Colonic mucosa (tissue), 4 donors: Measurements from ENCODE around the gene DNM3. TPM values are rescaled to one million over a fixed set of nuclear protein-coding genes. Genes with fewer than 3 reads are reported as not detected.

ENCODE experiments used
- DNase-seq: peaks from one replicate; pipeline ENCODE4 v3.0.0-alpha.2; 2020
- H3K27ac ChIP-seq: fragments of 200-600 bp; one replicate; pipeline ENCODE4 v1.8.0; 2021
- H3K27me3 ChIP-seq: fragments of 200-600 bp; one replicate; pipeline ENCODE4 v1.8.0; 2021
- H3K36me3 ChIP-seq: fragments of 200-600 bp; one replicate; pipeline ENCODE4 v1.8.0; 2021
- H3K4me1 ChIP-seq: fragments of 200-600 bp; one replicate; pipeline ENCODE4 v1.8.0; 2021; ENCODE audit warnings: mild to moderate bottlenecking
- H3K4me3 ChIP-seq: fragments of 200-600 bp; one replicate; pipeline ENCODE4 v1.8.0; 2021
- H3K9ac ChIP-seq, 2 donors: one replicate each; pipeline ENCODE4 v1.7.0; 2013; ENCODE audit warnings: control low read depth in 2 of 2, low read depth in 2 of 2, low read length in 2 of 2
- H3K9me3 ChIP-seq: fragments of 200-600 bp; one replicate; pipeline ENCODE4 v1.8.0; 2021
- CTCF ChIP-seq: fragments of 200-600 bp; IDR thresholded peaks from one replicate; pipeline ENCODE4 v1.8.0; 2022; ENCODE audit warnings: antibody characterized with exemption, mild to moderate bottlenecking
- intact Hi-C: fragments of 100-400 bp; cut with DNase I; formaldehyde crosslinking; loops from one replicate; pipeline ENCODE4 v1.14.1; 2022
- total RNA-seq, 2 donors: library from RNA; stranded (reverse); fragmentation: NEBNext Ultra II Directional in 1 of 2; extraction: Animal tissue kit (Norgen Biotek cat#: 25700) in 1 of 2; gene quantifications; one replicate each; pipeline ENCODE4 v1.2.1, GENCODE V29; 2021
- donor health status: healthy.
- donor health status: DM: no; HTN: no; CAD: no.
- donor health status: DM: no; HTN: no; CAD: no.

Gene DNM3
- total RNA-seq, 2 donors from 2014 or later: 1.7 to 2.6 TPM

DNA sequence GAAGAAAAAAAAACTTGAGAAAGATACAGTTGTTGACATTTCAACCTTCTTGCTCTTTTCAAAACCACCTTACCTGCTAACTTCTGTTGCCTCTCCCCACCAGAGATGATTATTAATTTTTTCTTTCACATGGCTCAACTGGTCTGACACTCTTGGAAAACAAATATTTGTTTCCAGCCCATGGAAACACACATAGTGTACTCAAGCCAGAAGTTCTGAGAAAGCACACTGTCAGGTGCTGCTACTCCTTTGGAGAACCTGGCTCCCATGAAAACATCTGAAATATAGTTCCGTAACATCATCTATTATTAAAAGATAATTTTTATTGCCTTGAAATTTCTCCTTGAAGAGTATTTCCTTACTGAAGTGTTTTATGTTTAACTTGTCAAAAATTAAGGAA lies 434.2 kb downstream of the DNM3 start:
- no peak for DNase-seq
- TF ChIP-seq CTCF: no peak
- no peaks in the 10 kb centered on the region for H3K36me3 ChIP-seq
- intact Hi-C loops: no loop called here
- no peak overlapping the region for H3K27ac ChIP-seq
- no peak overlapping the region for H3K9ac ChIP-seq
- H3K9me3 ChIP-seq: no peaks in the 10 kb centered on the region
- H3K4me1 ChIP-seq: no peaks in the 10 kb centered on the region
- no peak overlapping the region for H3K4me3 ChIP-seq
- H3K27me3 ChIP-seq: no peaks in the 10 kb centered on the region

DNA sequence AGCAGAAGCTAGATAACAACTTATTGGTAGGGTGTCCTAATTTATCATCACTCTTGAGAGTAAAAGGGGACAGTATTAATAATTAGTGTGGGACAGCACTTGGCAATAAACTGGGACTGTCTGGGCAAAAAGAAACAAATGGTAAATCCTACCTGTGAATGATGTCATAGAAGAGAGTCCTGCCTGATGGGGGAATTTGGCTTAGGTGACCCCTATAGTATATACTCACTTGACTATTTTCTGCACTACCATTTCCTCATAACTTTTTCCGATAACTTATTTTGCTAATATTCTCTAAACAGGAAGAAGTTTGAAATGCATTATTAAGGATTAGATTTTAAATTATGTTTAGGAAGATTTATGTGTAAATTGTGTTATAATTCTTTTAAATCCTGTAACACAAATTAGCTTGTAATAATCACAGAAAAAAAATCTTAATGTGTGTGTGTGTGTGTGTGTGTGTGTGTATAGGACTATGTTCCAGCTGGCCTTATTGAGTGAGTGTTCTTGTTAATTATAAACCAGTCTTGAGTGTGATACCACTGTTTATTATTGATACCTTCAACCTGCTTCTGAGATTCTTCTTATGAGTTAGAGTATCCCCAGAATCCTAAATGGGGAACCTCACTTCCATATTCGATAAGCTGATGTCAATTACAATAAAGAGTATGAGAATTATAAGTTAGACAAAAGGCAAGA lies 435.0 kb downstream of the DNM3 start:
- no peak overlapping the region for H3K27ac ChIP-seq
- intact Hi-C loops: no loop called here
- H3K27me3 ChIP-seq: no peaks in the 10 kb centered on the region
- no peaks in the 10 kb centered on the region for H3K9me3 ChIP-seq
- DNase-seq: no peak
- no peaks in the 10 kb centered on the region for H3K36me3 ChIP-seq
- H3K9ac ChIP-seq: no peak overlapping the region
- no peaks in the 10 kb centered on the region for H3K4me1 ChIP-seq
- no peak for TF ChIP-seq CTCF
- no peak overlapping the region for H3K4me3 ChIP-seq

- Histone ChIP-seq H3K36me3 (no peaks in the 10 kb centered on the region), H3K9ac (no peak overlapping the region), H3K27ac (no peak overlapping the region), H3K4me3 (no peak overlapping the region), H3K9me3 (no peaks in the 10 kb centered on the region), H3K27me3 (no peaks in the 10 kb centered on the region), H3K4me1 (no peaks in the 10 kb centered on the region)
- intact Hi-C loops: no loop called here
- no peak for DNase-seq
- TF ChIP-seq CTCF: no peak
Measured at GRCh38 chr1:172277275-172277674, 436.0 kb downstream of the DNM3 start.

GRCh38 chr1:172277989-172278388 lies 436.7 kb downstream of the DNM3 start:
- H3K27me3 ChIP-seq: no peaks in the 10 kb centered on the region
- H3K36me3 ChIP-seq: no peaks in the 10 kb centered on the region
- no peaks in the 10 kb centered on the region for H3K4me1 ChIP-seq
- no peak for DNase-seq
- no peak overlapping the region for H3K4me3 ChIP-seq
- no peaks in the 10 kb centered on the region for H3K9me3 ChIP-seq
- H3K27ac ChIP-seq: no peak overlapping the region
- intact Hi-C loops: no loop called here
- TF ChIP-seq CTCF: no peak
- H3K9ac ChIP-seq: no peak overlapping the region

DNA sequence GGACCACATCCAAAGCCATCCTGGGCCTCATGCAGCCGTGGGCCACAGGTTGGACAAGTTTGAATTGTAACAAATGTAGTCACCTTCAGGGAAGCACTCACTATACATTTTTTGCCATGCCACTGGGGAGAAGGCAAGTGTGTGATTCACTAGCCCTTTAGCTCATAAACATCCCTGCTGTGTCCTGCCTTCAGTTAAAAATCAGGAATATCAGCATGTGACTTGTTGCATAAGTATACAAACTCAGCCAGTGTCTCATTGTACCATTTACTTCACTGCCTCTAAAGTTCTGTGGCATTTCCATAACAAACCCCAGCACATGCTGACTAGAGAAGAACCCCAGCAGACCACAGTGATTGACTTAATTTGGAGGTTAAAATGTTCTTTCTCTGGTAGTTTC lies 437.2 kb downstream of the DNM3 start:
- no peak overlapping the region for H3K9ac ChIP-seq
- H3K4me3 ChIP-seq: no peak overlapping the region
- H3K27ac ChIP-seq: no peak overlapping the region
- no peak for DNase-seq
- no peaks in the 10 kb centered on the region for H3K4me1 ChIP-seq
- no peak for TF ChIP-seq CTCF
- H3K36me3 ChIP-seq: no peaks in the 10 kb centered on the region
- H3K9me3 ChIP-seq: no peaks in the 10 kb centered on the region
- intact Hi-C loops: no loop called here
- no peaks in the 10 kb centered on the region for H3K27me3 ChIP-seq
